Nephron (organoid): ENCODE data around the gene PDIA4.

Experiments used
- H3K27ac Mint-ChIP-seq, 3 experiments: 2 replicates each; pipeline ENCODE4 v1.8.0; 2020; ENCODE audit warnings: mixed read lengths in 3 of 3, mild to moderate bottlenecking in 2 of 3, moderate library complexity in 1 of 3
- H3K27me3 Mint-ChIP-seq: 2 replicates; pipeline ENCODE4 v1.8.0; 2021; ENCODE audit warnings: low read depth, mild to moderate bottlenecking, moderate library complexity, mixed read lengths
- H3K36me3 Mint-ChIP-seq: 2 replicates; pipeline ENCODE4 v1.8.0; 2020; ENCODE audit warnings: low read depth, mixed read lengths
- H3K4me1 Mint-ChIP-seq: 2 replicates; pipeline ENCODE4 v1.8.0; 2020; ENCODE audit warnings: mixed read lengths
- H3K4me3 Mint-ChIP-seq, 3 experiments: 2 replicates each; pipeline ENCODE4 v1.8.0; 2020; ENCODE audit warnings: mild to moderate bottlenecking in 3 of 3, mixed read lengths in 3 of 3, moderate library complexity in 2 of 3
- H3K9me3 Mint-ChIP-seq: 2 replicates; pipeline ENCODE4 v1.8.0; 2020; ENCODE audit warnings: mixed read lengths
- CTCF ChIP-seq, 3 experiments: fragments of 200-600 bp; sonication (generic); IDR thresholded peaks; one replicate each; pipeline ENCODE4 v1.5.0; 2021; ENCODE audit warnings: antibody characterized with exemption in 3 of 3; ENCODE audit not compliant: unreplicated experiment in 3 of 3

Gene PDIA4

GRCh38 chr7:148978091-148978490 is 50.2 kb downstream of the PDIA4 start:
- no peak overlapping the region for H3K27ac Mint-ChIP-seq
- peaks cover 8% of the 10 kb centered on the region for H3K4me1 Mint-ChIP-seq
- peaks cover 11% of the 10 kb centered on the region for H3K27me3 Mint-ChIP-seq
- H3K4me3 Mint-ChIP-seq, result peak overlapping the region in 2 of 3 experiments; percentile 8 to 15
- peaks cover 6% of the 10 kb centered on the region for H3K9me3 Mint-ChIP-seq
- TF ChIP-seq CTCF (IDR thresholded peaks at IDR 0.05; ENCODE audit: unreplicated experiment in 3 of 3), result no peak
- H3K36me3 Mint-ChIP-seq, result no peaks in the 10 kb centered on the region

- TF ChIP-seq CTCF (IDR thresholded peaks at IDR 0.05; ENCODE audit: unreplicated experiment in 3 of 3), result no peak
- peaks cover 2% of the 10 kb centered on the region for H3K9me3 Mint-ChIP-seq
- H3K4me3 Mint-ChIP-seq, result no peak overlapping the region
- no peaks in the 10 kb centered on the region for H3K36me3 Mint-ChIP-seq
- H3K4me1 Mint-ChIP-seq, result peaks cover 8% of the 10 kb centered on the region
- peaks cover 10% of the 10 kb centered on the region for H3K27me3 Mint-ChIP-seq
- no peak overlapping the region for H3K27ac Mint-ChIP-seq
Observed at GRCh38 chr7:148975896-148976295, 52.4 kb downstream of the PDIA4 start.

GRCh38 chr7:148973256-148973655 is 55.0 kb downstream of the PDIA4 start:
- Mint-ChIP-seq H3K36me3 (no peaks in the 10 kb centered on the region), H3K4me1 (peaks cover 8% of the 10 kb centered on the region), H3K27ac (no peak overlapping the region), H3K4me3 (no peak overlapping the region), H3K27me3 (peaks cover 10% of the 10 kb centered on the region), H3K9me3 (no peaks in the 10 kb centered on the region)
- no peak for TF ChIP-seq CTCF (IDR thresholded peaks at IDR 0.05; ENCODE audit: unreplicated experiment in 3 of 3)

GRCh38 chr7:148972375-148972774 is 55.9 kb downstream of the PDIA4 start:
- Mint-ChIP-seq H3K9me3 (no peaks in the 10 kb centered on the region), H3K36me3 (no peaks in the 10 kb centered on the region), H3K4me3 (no peak overlapping the region), H3K27ac (no peak overlapping the region), H3K4me1 (peaks cover 8% of the 10 kb centered on the region), H3K27me3 (peaks cover 6% of the 10 kb centered on the region)
- no peak for TF ChIP-seq CTCF (IDR thresholded peaks at IDR 0.05; ENCODE audit: unreplicated experiment in 3 of 3)

- no peak for TF ChIP-seq CTCF (IDR thresholded peaks at IDR 0.05; ENCODE audit: unreplicated experiment in 3 of 3)
- H3K4me3 Mint-ChIP-seq, result no peak overlapping the region
- no peaks in the 10 kb centered on the region for H3K9me3 Mint-ChIP-seq
- peaks cover 18% of the 10 kb centered on the region for H3K4me1 Mint-ChIP-seq
- no peak overlapping the region for H3K27ac Mint-ChIP-seq
- peaks cover 3% of the 10 kb centered on the region for H3K27me3 Mint-ChIP-seq
- no peaks in the 10 kb centered on the region for H3K36me3 Mint-ChIP-seq
Observed at GRCh38 chr7:148967602-148968001, 60.7 kb downstream of the PDIA4 start.

GRCh38 chr7:148967032-148967372 is 61.3 kb downstream of the PDIA4 start:
- H3K27ac Mint-ChIP-seq, result peak overlapping the region in 2 of 3 experiments; percentile 51 to 56
- H3K4me1 Mint-ChIP-seq, result peaks cover 20% of the 10 kb centered on the region
- no peaks in the 10 kb centered on the region for H3K27me3 Mint-ChIP-seq
- TF ChIP-seq CTCF (IDR thresholded peaks at IDR 0.05; ENCODE audit: unreplicated experiment in 3 of 3), result peak in 1 of 3 experiments; percentile 45
- H3K9me3 Mint-ChIP-seq, result no peaks in the 10 kb centered on the region
- peak overlapping the region; percentile 74 to 84 (median 78) for H3K4me3 Mint-ChIP-seq
- H3K36me3 Mint-ChIP-seq, result no peaks in the 10 kb centered on the region
